Endothelial cell of umbilical vein (primary cell): ENCODE measurements around the gene DLGAP1. TPM values are rescaled to one million over a fixed set of nuclear protein-coding genes. Genes with fewer than 3 reads are reported as not detected.

Experiments
- BruUV-seq: library from RNA; stranded (reverse); fragments of 400-500 nt; replicated peaks from 2 replicates; lab custom pipeline; 2021; lab: Mats Ljungman, UMichigan
- CTCF ChIA-PET: fragments of 300-600, 350-600 bp; sonication (Branson Sonifier 250); formaldehyde crosslinking; loops from one replicate; lab custom pipeline; 2021; ENCODE audit warnings: antibody characterized with exemption, inconsistent platforms; lab: Charles Lee
- POLR2A ChIA-PET: fragments of 300-600, 350-600 bp; sonication (Branson Sonifier 250); formaldehyde crosslinking; loops from one replicate; lab custom pipeline; 2021; ENCODE audit warnings: antibody characterized with exemption, inconsistent platforms; lab: Charles Lee
- DNase-seq: peaks from one replicate; pipeline ENCODE4 v3.0.0-alpha.2; 2011; ENCODE audit warnings: low read depth, low spot score
- FAIRE-seq: peaks from 2 replicates; lab custom pipeline; 2011; peaks lifted over from hg19 to GRCh38; lab: Jason Lieb, UNC
- H2AFZ ChIP-seq: 2 replicates; pipeline ENCODE4 v1.6.0; 2012; ENCODE audit warnings: low read depth, low read length, control low read depth, inconsistent platforms
- H3K27ac ChIP-seq: 2 replicates; pipeline ENCODE4 v1.5.1; 2011; ENCODE audit warnings: low read depth, mild to moderate bottlenecking, control low read depth, low read length, moderate library complexity; ENCODE audit not compliant: insufficient read depth
- H3K27me3 ChIP-seq, 2 experiments: 2 replicates each; pipeline versions ENCODE4 v1.6.0 to v1.6.1; 2011; ENCODE audit warnings: low read length in 2 of 2, mixed read lengths in 1 of 2; ENCODE audit not compliant: control insufficient read depth in 2 of 2, insufficient read depth in 2 of 2
- H3K36me3 ChIP-seq, 2 experiments: 2 replicates in 1 of 2; 3 replicates in 1 of 2; pipeline ENCODE4 v1.5.1; 2011; ENCODE audit warnings: low read length in 2 of 2, mild to moderate bottlenecking in 1 of 2, moderate library complexity in 1 of 2; ENCODE audit not compliant: control insufficient read depth in 2 of 2, insufficient read depth in 2 of 2; ENCODE audit errors: extremely low read depth in 1 of 2
- H3K4me1 ChIP-seq: 3 replicates; pipeline ENCODE4 v1.5.1; 2011; ENCODE audit warnings: mild to moderate bottlenecking, low read length; ENCODE audit not compliant: control insufficient read depth, insufficient read depth; ENCODE audit errors: extremely low read depth
- H3K4me2 ChIP-seq: 2 replicates; pipeline ENCODE4 v1.6.1; 2011; ENCODE audit warnings: low read length, control low read depth, mixed read lengths; ENCODE audit not compliant: insufficient read depth
- H3K4me3 ChIP-seq, 3 experiments: fragments of 200-600 bp in 1 of 3; sonication (generic), shearing (Covaris generic) in 1 of 3; replicated peaks in 1 of 3; 2 replicates each; pipeline ENCODE4 v1.5.1; 2011 to 2016; ENCODE audit warnings: control low read depth in 3 of 3, low read length in 3 of 3, mild to moderate bottlenecking in 2 of 3, inconsistent platforms in 1 of 3, low read depth in 1 of 3, moderate library complexity in 1 of 3; ENCODE audit not compliant: insufficient read depth in 1 of 3
- H3K79me2 ChIP-seq: 2 replicates; pipeline ENCODE4 v1.6.0; 2012; ENCODE audit warnings: low read length, inconsistent platforms; ENCODE audit not compliant: control insufficient read depth, insufficient read depth
- H3K9ac ChIP-seq: replicated peaks from 2 replicates; pipeline ENCODE3; 2011; ENCODE audit warnings: low read length, control low read depth; ENCODE audit not compliant: insufficient read depth; ENCODE audit errors: extremely low read depth
- H3K9me1 ChIP-seq: replicated peaks from 3 replicates; pipeline ENCODE4 v1.6.0; 2011; ENCODE audit warnings: mild to moderate bottlenecking, low read length; ENCODE audit not compliant: control insufficient read depth, insufficient read depth; ENCODE audit errors: extremely low read depth
- H3K9me3 ChIP-seq: replicated peaks from 2 replicates; pipeline ENCODE4 v1.5.1; 2012; ENCODE audit warnings: low read length, inconsistent platforms; ENCODE audit not compliant: control insufficient read depth, insufficient read depth
- H4K20me1 ChIP-seq: replicated peaks from 2 replicates; pipeline ENCODE3; 2011; ENCODE audit warnings: mild to moderate bottlenecking, low read length; ENCODE audit not compliant: control insufficient read depth, insufficient read depth; ENCODE audit errors: extremely low read depth
- CTCF ChIP-seq, 2 donors: IDR thresholded peaks; 1 replicate in 1 of 2; 2 replicates in 1 of 2; pipeline ENCODE4 v1.5.1; 2011; ENCODE audit warnings: low read length in 2 of 2, mild to moderate bottlenecking in 2 of 2, moderate library complexity in 2 of 2, control low read depth in 1 of 2, inconsistent platforms in 1 of 2, low read depth in 1 of 2; ENCODE audit not compliant: insufficient read depth in 1 of 2; ENCODE audit errors: extremely low read depth in 1 of 2
- EZH2 ChIP-seq: IDR thresholded peaks from 2 replicates; pipeline ENCODE4 v1.6.1; 2012; ENCODE audit warnings: borderline replicate concordance, low read depth, mild to moderate bottlenecking, moderate library complexity, low read length, inconsistent platforms; ENCODE audit not compliant: severe bottlenecking
- FOS ChIP-seq: IDR thresholded peaks from 2 replicates; pipeline ENCODE4 v1.6.1; 2011; ENCODE audit warnings: mild to moderate bottlenecking, low read length, moderate library complexity, borderline replicate concordance; ENCODE audit not compliant: insufficient read depth
- GATA2 ChIP-seq: IDR thresholded peaks from 2 replicates; pipeline ENCODE4 v1.7.0; 2011; ENCODE audit warnings: low read depth, mild to moderate bottlenecking, moderate library complexity, mixed read lengths, low read length; ENCODE audit not compliant: insufficient read length, insufficient read depth
- JUN ChIP-seq: IDR thresholded peaks from 2 replicates; pipeline ENCODE4 v1.6.1; 2011; ENCODE audit warnings: borderline replicate concordance, low read depth; ENCODE audit not compliant: insufficient read length, insufficient read depth
- POLR2AphosphoS5 ChIP-seq: IDR thresholded peaks from 2 replicates; pipeline ENCODE4 v1.6.1; 2012; ENCODE audit warnings: low read depth, mild to moderate bottlenecking, control low read depth, low read length, moderate library complexity; ENCODE audit not compliant: insufficient read depth
- dilution Hi-C: fragments of 300-500 bp; cut with MboI; formaldehyde crosslinking; loops from one replicate; pipeline ENCODE4 v1.15.0; 2019; ENCODE audit warnings: low sequenced_read_pairs; ENCODE audit not compliant: extremely low pct_ligation_motif_present
- intact Hi-C: fragments of 100-400 bp; cut with micrococcal nuclease; formaldehyde crosslinking; loops from one replicate; pipeline ENCODE4 v1.10.0; 2022
- polyA plus RNA-seq, 4 experiments: library from polyadenylated mRNA; depleted of rRNA in 3 of 4; stranded (reverse) in 3 of 4; unstranded in 1 of 4; fragments of >200 nt; gene quantifications; 2 replicates each; pipeline versions ENCODE4 v1.2.1 to v1.2.3, GENCODE V29; 2011 to 2012; ENCODE audit warnings: missing spikeins in 1 of 4
- total RNA-seq: library from RNA; stranded (reverse); gene quantifications from 2 replicates; pipeline ENCODE4 v1.2.3, GENCODE V29; 2021

The DLGAP1 gene
- total and polyA plus RNA-seq, 2 donors (not counting 3 experiments of a cell fraction or from before 2014, with no cell fraction given): 0.04 TPM; not detected in 1

GRCh38 chr18:3454365-3455089 is 1000.6 kb downstream of the DLGAP1 start:
- Histone ChIP-seq H3K4me1 (peaks cover 54% of the 10 kb centered on the region), H3K4me2 (peak overlapping the region; percentile 98), H3K9me3 (no peaks in the 10 kb centered on the region), H3K9me1 (no peaks in the 10 kb centered on the region), H2AFZ (no peak overlapping the region), H3K27me3 (no peaks in the 10 kb centered on the region), H3K27ac (peak overlapping the region; percentile 98), H3K9ac (peak overlapping the region; percentile 96), H3K36me3 (peaks cover 18 to 27% of the 10 kb centered on the region in 2 experiments), H3K79me2 (peaks cover 86% of the 10 kb centered on the region), H4K20me1 (no peaks in the 10 kb centered on the region), H3K4me3 (peak overlapping the region; percentile 43 to 92 (median 90))
- ChIA-PET CTCF (interaction anchor here (0.7 to 6.0 kb wide), 26 partner anchors 8 to 544 kb away, joined by 3 to 61 read pairs (median 5); no protein-coding TSS in a partner anchor), POLR2A (interaction anchor here (0.8 to 3.1 kb wide), 8 partner anchors 10 to 211 kb away, joined by 3 to 15 read pairs (median 9); no protein-coding TSS in a partner anchor)
- intact Hi-C loops: loop anchor here (1.0 to 5.0 kb wide), 10 partner anchors 12 to 543 kb away; partner anchors contain the start of gene MYL12B
- TF ChIP-seq EZH2 (no peak), POLR2AphosphoS5 (no peak), JUN (peak; percentile 23), FOS (peak; percentile 17), GATA2 (no peak), CTCF (IDR thresholded peaks at IDR 0.05; ENCODE audit: extremely low read depth in 1 of 2, insufficient read depth in 1 of 2, low read depth in 1 of 2, low read length in 2 of 2) (peak; percentile 51 to 60)
- DNase-seq (peak; percentile 95), FAIRE-seq (peak; percentile 77)
- no TSS peak for BruUV-seq
- dilution Hi-C loops: loop anchor here (25.0 kb wide), 1 partner anchor 192 kb away; the partner anchor contains the start of gene MYL12B
